AG04450 (cell line): Measurements from ENCODE around the gene SMPD3. TPM values are rescaled to one million over a fixed set of nuclear protein-coding genes. Genes with fewer than 3 reads are reported as not detected.

Source experiments
- CTCF ChIA-PET: fragments of 300-600, 350-600 bp; formaldehyde crosslinking; extraction: SDS; loops from one replicate; lab custom pipeline; 2022; ENCODE audit warnings: antibody characterized with exemption, inconsistent platforms; lab: Charles Lee
- POLR2A ChIA-PET: fragments of 350-600 bp; formaldehyde crosslinking; extraction: SDS; loops from one replicate; lab custom pipeline; 2021; ENCODE audit warnings: antibody characterized with exemption, inconsistent platforms; lab: Yijun Ruan, JAX
- DNase-seq: peaks from one replicate; pipeline ENCODE4 v3.0.0-alpha.2; 2011; ENCODE audit warnings: low read depth, low spot score
- H3K27ac ChIP-seq: one replicate; pipeline ENCODE4 v1.5.1; 2012; ENCODE audit warnings: low read depth, low read length, control low read depth
- H3K27me3 ChIP-seq: one replicate; pipeline ENCODE4 v1.6.0; 2012; ENCODE audit warnings: low read length; ENCODE audit not compliant: control insufficient read depth, insufficient read depth
- H3K4me3 ChIP-seq: 2 replicates; pipeline ENCODE4 v1.5.1; 2011; ENCODE audit warnings: mild to moderate bottlenecking, low read depth, low read length, control low read depth
- H3K9me3 ChIP-seq: 2 replicates; pipeline ENCODE4 v1.5.1; 2012; ENCODE audit warnings: low read length; ENCODE audit not compliant: control insufficient read depth, insufficient read depth
- CTCF ChIP-seq: IDR thresholded peaks from 2 replicates; pipeline ENCODE4 v1.5.1; 2011; ENCODE audit warnings: low read depth, low read length, control low read depth, inconsistent platforms
- polyA plus RNA-seq: library from polyadenylated mRNA; depleted of rRNA; stranded (reverse); fragments of >200 nt; gene quantifications from 2 replicates; pipeline ENCODE4 v1.2.3, GENCODE V29; 2011

The SMPD3 gene
- polyA plus RNA-seq, 1 experiment = not detected

GRCh38 chr16:68343137-68343536 is 105.2 kb downstream of the SMPD3 start:
- no peak overlapping the region for H3K4me3 ChIP-seq
- ChIA-PET POLR2A (no interaction called here), CTCF (interaction anchor here (0.6 to 1.0 kb wide), 2 partner anchors 14 to 256 kb away, joined by 3 to 4 read pairs; no protein-coding TSS in a partner anchor)
- H3K27me3 ChIP-seq = no peaks in the 10 kb centered on the region
- TF ChIP-seq CTCF = no peak
- no peak overlapping the region for H3K27ac ChIP-seq
- DNase-seq = no peak
- H3K9me3 ChIP-seq = no peaks in the 10 kb centered on the region

- DNase-seq = no peak
- Histone ChIP-seq H3K27me3 (no peaks in the 10 kb centered on the region), H3K9me3 (no peaks in the 10 kb centered on the region), H3K4me3 (no peak overlapping the region), H3K27ac (no peak overlapping the region)
- CTCF ChIA-PET = interaction anchor here (0.6 to 1.0 kb wide), 2 partner anchors 14 to 257 kb away, joined by 3 to 4 read pairs; no protein-coding TSS in a partner anchor
- TF ChIP-seq CTCF = no peak
- POLR2A ChIA-PET = no interaction called here
These were observed 105.7 kb downstream of the SMPD3 start for GRCh38 chr16:68342620-68343019.

- ChIA-PET CTCF (interaction anchor here (1.3 kb wide), 1 partner anchor 11 kb away, joined by 13 read pairs; no protein-coding TSS in a partner anchor), POLR2A (no interaction called here)
- no peak for TF ChIP-seq CTCF
These were observed 109.1 kb downstream of the SMPD3 start for GRCh38 chr16:68339214-68339613.

GRCh38 chr16:68338326-68339119 is 109.8 kb downstream of the SMPD3 start:
- CTCF ChIA-PET = interaction anchor here (0.6 to 1.5 kb wide), 3 partner anchors 10 to 76 kb away, joined by 4 to 13 read pairs (median 6); no protein-coding TSS in a partner anchor
- DNase-seq = no peak
- TF ChIP-seq CTCF = no peak
- POLR2A ChIA-PET = no interaction called here
- no peak overlapping the region for H3K4me3 ChIP-seq
- H3K27ac ChIP-seq = no peak overlapping the region
- H3K27me3 ChIP-seq = no peaks in the 10 kb centered on the region
- H3K9me3 ChIP-seq = no peaks in the 10 kb centered on the region

More at GRCh38 chr16:68339214-68339613, 109.1 kb downstream of the SMPD3 start:
- Histone ChIP-seq H3K27ac (no peak overlapping the region), H3K4me3 (no peak overlapping the region), H3K27me3 (no peaks in the 10 kb centered on the region), H3K9me3 (no peaks in the 10 kb centered on the region)
- no peak for DNase-seq

GRCh38 chr16:68335175-68335574 is 113.1 kb downstream of the SMPD3 start:
- ChIA-PET CTCF (interaction anchor here (2.6 kb wide), 1 partner anchor 71 kb away, joined by 13 read pairs; the partner anchor contains the start of gene SLC7A6), POLR2A (no interaction called here)
- no peak for TF ChIP-seq CTCF
- no peaks in the 10 kb centered on the region for H3K9me3 ChIP-seq
- H3K4me3 ChIP-seq = no peak overlapping the region
- no peak for DNase-seq
- no peaks in the 10 kb centered on the region for H3K27me3 ChIP-seq
- H3K27ac ChIP-seq = no peak overlapping the region
